Body of pancreas (tissue), 4 donors: ENCODE measurements around the gene CRP.

Experiments used
- POLR2A ChIP-seq, 3 donors: fragments of 450-650 bp; IDR thresholded peaks; one replicate each; pipeline ENCODE4 v1.6.1; 2016; ENCODE audit warnings: antibody characterized with exemption in 3 of 3, mild to moderate bottlenecking in 2 of 3
- TF ChIP-seq, protein P1 (sequence below), 7 experiments: fragments of 450-650 bp in 4 of 7; fragments of 200-600 bp in 3 of 7; sonication (generic) in 3 of 7; IDR thresholded peaks; one replicate each; pipeline ENCODE4 v1.5.1; 2016 to 2019; ENCODE audit warnings: antibody characterized with exemption in 7 of 7

DNA sequence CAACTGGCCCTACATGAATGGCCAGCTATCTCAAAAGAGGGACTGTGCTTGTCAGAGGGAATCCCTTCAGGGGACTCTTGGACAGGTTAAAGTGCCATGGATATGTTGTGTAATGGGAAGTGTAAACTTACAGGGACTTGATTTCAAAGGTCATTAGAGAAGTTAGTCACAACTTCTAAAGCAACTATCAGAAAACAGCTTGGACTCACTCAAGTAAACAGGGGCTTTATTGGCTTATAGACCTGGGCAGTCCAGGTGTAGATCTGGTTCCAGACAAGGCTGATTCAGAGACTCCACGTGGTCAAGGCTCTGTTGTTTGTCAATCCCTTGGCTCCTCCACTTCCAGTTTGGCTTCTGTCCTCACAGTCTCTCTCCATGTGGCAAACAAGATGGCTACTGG, 2.3 kb downstream of the CRP start:
- no peak for TF ChIP-seq POLR2A (IDR thresholded peaks at IDR 0.05)
- TF ChIP-seq, protein P1, sequence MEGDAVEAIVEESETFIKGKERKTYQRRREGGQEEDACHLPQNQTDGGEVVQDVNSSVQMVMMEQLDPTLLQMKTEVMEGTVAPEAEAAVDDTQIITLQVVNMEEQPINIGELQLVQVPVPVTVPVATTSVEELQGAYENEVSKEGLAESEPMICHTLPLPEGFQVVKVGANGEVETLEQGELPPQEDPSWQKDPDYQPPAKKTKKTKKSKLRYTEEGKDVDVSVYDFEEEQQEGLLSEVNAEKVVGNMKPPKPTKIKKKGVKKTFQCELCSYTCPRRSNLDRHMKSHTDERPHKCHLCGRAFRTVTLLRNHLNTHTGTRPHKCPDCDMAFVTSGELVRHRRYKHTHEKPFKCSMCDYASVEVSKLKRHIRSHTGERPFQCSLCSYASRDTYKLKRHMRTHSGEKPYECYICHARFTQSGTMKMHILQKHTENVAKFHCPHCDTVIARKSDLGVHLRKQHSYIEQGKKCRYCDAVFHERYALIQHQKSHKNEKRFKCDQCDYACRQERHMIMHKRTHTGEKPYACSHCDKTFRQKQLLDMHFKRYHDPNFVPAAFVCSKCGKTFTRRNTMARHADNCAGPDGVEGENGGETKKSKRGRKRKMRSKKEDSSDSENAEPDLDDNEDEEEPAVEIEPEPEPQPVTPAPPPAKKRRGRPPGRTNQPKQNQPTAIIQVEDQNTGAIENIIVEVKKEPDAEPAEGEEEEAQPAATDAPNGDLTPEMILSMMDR (IDR thresholded peaks at IDR 0.05), result no peak
